Neural cell (in vitro differentiated cells): ENCODE results near the gene DNAI1. TPM values are rescaled to one million over a fixed set of nuclear protein-coding genes. Genes with fewer than 3 reads are reported as not detected.

Source experiments
- H2AFZ ChIP-seq: fragments of 200-600, 300-800 bp; sonication (generic), shearing (Covaris generic); 2 replicates; pipeline ENCODE4 v1.6.0; 2014; ENCODE audit warnings: low read depth, mild to moderate bottlenecking, antibody characterized with exemption, low read length, moderate library complexity
- H3F3A ChIP-seq: fragments of 200-600 bp; shearing (Covaris generic); 2 replicates; pipeline ENCODE4 v1.6.1; 2016; ENCODE audit warnings: mild to moderate bottlenecking, moderate library complexity, mixed read lengths, antibody characterized with exemption, low read length; ENCODE audit not compliant: insufficient read depth, poor library complexity, severe bottlenecking
- H3K27ac ChIP-seq: fragments of 200-600, 300-800 bp; sonication (generic), shearing (Covaris generic); 2 replicates; pipeline ENCODE4 v1.5.1; 2014; ENCODE audit warnings: mild to moderate bottlenecking, low read length, moderate library complexity
- H3K27me3 ChIP-seq: fragments of 300-800, 200-600 bp; sonication (generic), shearing (Covaris generic); 2 replicates; pipeline ENCODE4 v1.6.0; 2014; ENCODE audit warnings: mild to moderate bottlenecking, low read depth, low read length, moderate library complexity; ENCODE audit not compliant: insufficient read depth
- H3K36me3 ChIP-seq: fragments of 300-800, 200-600 bp; sonication (generic), shearing (Covaris generic); 2 replicates; pipeline ENCODE4 v1.5.1; 2014; ENCODE audit warnings: mild to moderate bottlenecking, antibody characterized with exemption, low read length, moderate library complexity; ENCODE audit not compliant: insufficient read depth
- H3K4me2 ChIP-seq: fragments of 300-800, 200-600 bp; sonication (generic), shearing (Covaris generic); 2 replicates; pipeline ENCODE4 v1.6.0; 2014; ENCODE audit warnings: mild to moderate bottlenecking, low read length
- H3K4me3 ChIP-seq: fragments of 300-800, 200-600 bp; sonication (generic), shearing (Covaris generic); 2 replicates; pipeline ENCODE4 v1.5.1; 2014; ENCODE audit warnings: mild to moderate bottlenecking, low read length, moderate library complexity
- H3K79me2 ChIP-seq: fragments of 200-600 bp; shearing (Covaris generic); replicated peaks from 2 replicates; pipeline ENCODE4 v1.6.0; 2014; ENCODE audit warnings: mild to moderate bottlenecking, low read length, moderate library complexity; ENCODE audit not compliant: insufficient read depth
- H3K9ac ChIP-seq: fragments of 300-800, 200-600 bp; sonication (generic), shearing (Covaris generic); 2 replicates; pipeline ENCODE4 v1.6.1; 2016; ENCODE audit warnings: mild to moderate bottlenecking, low read length, mixed read lengths
- H3K9me2 ChIP-seq: fragments of 200-600 bp; shearing (Covaris generic); 2 replicates; pipeline ENCODE4 v1.6.1; 2016; ENCODE audit warnings: mild to moderate bottlenecking, low read length, mixed read lengths; ENCODE audit not compliant: insufficient read depth
- H3K9me3 ChIP-seq: fragments of 200-600, 300-800 bp; sonication (generic), shearing (Covaris generic); 2 replicates; pipeline ENCODE4 v1.6.1; 2016; ENCODE audit warnings: mild to moderate bottlenecking, mixed run types, low read length, moderate library complexity, mixed read lengths
- H4K20me1 ChIP-seq: fragments of 200-600 bp; shearing (Covaris generic); 2 replicates; pipeline ENCODE4 v1.6.1; 2016; ENCODE audit warnings: mild to moderate bottlenecking, mixed run types; ENCODE audit not compliant: insufficient read depth
- EP300 ChIP-seq: fragments of 450-650 bp; conservative IDR thresholded peaks from 2 replicates; pipeline ENCODE4 v1.6.1; 2014; ENCODE audit warnings: antibody characterized with exemption, mild to moderate bottlenecking, moderate library complexity; ENCODE audit not compliant: poor library complexity, severe bottlenecking
- MXI1 ChIP-seq: fragments of 450-650 bp; conservative IDR thresholded peaks from 2 replicates; pipeline ENCODE4 v1.6.1; 2014; ENCODE audit warnings: antibody characterized with exemption, mild to moderate bottlenecking; ENCODE audit not compliant: poor library complexity, severe bottlenecking
- POLR2AphosphoS5 ChIP-seq: IDR thresholded peaks from 2 replicates; pipeline ENCODE4 v1.6.1; 2012
- RAD21 ChIP-seq: fragments of 450-650 bp; conservative IDR thresholded peaks from 2 replicates; pipeline ENCODE4 v1.6.1; 2014; ENCODE audit warnings: antibody characterized with exemption, mild to moderate bottlenecking, moderate library complexity
- TAF1 ChIP-seq: IDR thresholded peaks from 2 replicates; pipeline ENCODE4 v1.6.1; 2012; ENCODE audit warnings: low read depth
- polyA plus RNA-seq: library from polyadenylated mRNA; depleted of rRNA; stranded (reverse); fragments of >200 nt; gene quantifications from 2 replicates; pipeline ENCODE4 v1.2.3, GENCODE V29; 2014
- TF ChIP-seq, protein P1 (sequence below): fragments of 450-650 bp; IDR thresholded peaks from 2 replicates; pipeline ENCODE4 v1.5.1; 2014; ENCODE audit warnings: antibody characterized with exemption, mild to moderate bottlenecking, moderate library complexity; ENCODE audit not compliant: poor library complexity, severe bottlenecking
- TF ChIP-seq, protein P2 (sequence below): IDR thresholded peaks from 2 replicates; pipeline ENCODE4 v1.6.1; 2012; ENCODE audit warnings: borderline replicate concordance

Gene DNAI1
- polyA plus RNA-seq, 1 donor from 2014 or later, result 0.99 TPM

- no peak for TF ChIP-seq RAD21
- no peak for TF ChIP-seq MXI1
- TF ChIP-seq POLR2AphosphoS5, result peak; percentile 24
- peak; percentile 16 for TF ChIP-seq EP300
- TF ChIP-seq, protein P1, sequence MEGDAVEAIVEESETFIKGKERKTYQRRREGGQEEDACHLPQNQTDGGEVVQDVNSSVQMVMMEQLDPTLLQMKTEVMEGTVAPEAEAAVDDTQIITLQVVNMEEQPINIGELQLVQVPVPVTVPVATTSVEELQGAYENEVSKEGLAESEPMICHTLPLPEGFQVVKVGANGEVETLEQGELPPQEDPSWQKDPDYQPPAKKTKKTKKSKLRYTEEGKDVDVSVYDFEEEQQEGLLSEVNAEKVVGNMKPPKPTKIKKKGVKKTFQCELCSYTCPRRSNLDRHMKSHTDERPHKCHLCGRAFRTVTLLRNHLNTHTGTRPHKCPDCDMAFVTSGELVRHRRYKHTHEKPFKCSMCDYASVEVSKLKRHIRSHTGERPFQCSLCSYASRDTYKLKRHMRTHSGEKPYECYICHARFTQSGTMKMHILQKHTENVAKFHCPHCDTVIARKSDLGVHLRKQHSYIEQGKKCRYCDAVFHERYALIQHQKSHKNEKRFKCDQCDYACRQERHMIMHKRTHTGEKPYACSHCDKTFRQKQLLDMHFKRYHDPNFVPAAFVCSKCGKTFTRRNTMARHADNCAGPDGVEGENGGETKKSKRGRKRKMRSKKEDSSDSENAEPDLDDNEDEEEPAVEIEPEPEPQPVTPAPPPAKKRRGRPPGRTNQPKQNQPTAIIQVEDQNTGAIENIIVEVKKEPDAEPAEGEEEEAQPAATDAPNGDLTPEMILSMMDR, result peak; percentile 28
- Histone ChIP-seq H3K9ac (no peak overlapping the region), H3K79me2 (no peaks in the 10 kb centered on the region), H3K27ac (peak overlapping the region; percentile 21), H4K20me1 (no peaks in the 10 kb centered on the region), H3K36me3 (no peaks in the 10 kb centered on the region), H3K4me3 (no peak overlapping the region), H3K9me3 (no peaks in the 10 kb centered on the region), H3K27me3 (no peaks in the 10 kb centered on the region), H3K4me2 (no peak overlapping the region), H2AFZ (no peak overlapping the region), H3K9me2 (no peaks in the 10 kb centered on the region), H3F3A (peaks cover 6% of the 10 kb centered on the region)
Observed at GRCh38 chr9:34502891-34503290, 44.3 kb downstream of the DNAI1 start.

DNA sequence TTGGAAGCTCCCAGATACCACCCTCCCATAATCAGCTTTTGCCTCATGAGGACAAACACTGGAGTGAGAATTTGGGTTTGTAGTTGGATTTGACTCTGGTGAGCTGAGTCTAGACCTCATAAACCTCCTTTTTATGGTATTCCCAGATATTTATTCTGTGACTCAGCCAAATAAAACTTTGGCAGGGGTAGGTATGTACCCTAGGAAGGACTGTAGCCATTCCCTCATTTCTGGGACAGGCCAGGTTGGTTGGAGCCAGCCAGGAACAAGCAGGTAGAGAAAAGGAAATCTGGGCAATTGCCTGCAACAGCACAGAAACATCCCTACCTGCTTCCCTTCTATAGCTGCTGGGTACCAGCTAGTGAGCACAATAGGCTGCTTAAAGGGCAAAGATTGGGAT, 44.8 kb downstream of the DNAI1 start:
- H3K9me3 ChIP-seq, result no peaks in the 10 kb centered on the region

More for the DNA sequence above, 44.8 kb downstream of the DNAI1 start:
- Histone ChIP-seq H3K9me2 (no peaks in the 10 kb centered on the region), H3K4me3 (no peak overlapping the region), H3K4me2 (no peak overlapping the region), H3F3A (peaks cover 6% of the 10 kb centered on the region), H3K27ac (no peak overlapping the region), H2AFZ (no peak overlapping the region), H3K27me3 (no peaks in the 10 kb centered on the region), H3K79me2 (no peaks in the 10 kb centered on the region), H4K20me1 (no peaks in the 10 kb centered on the region), H3K36me3 (no peaks in the 10 kb centered on the region), H3K9ac (no peak overlapping the region)
- TF ChIP-seq POLR2AphosphoS5, result no peak
- TF ChIP-seq, protein P2, sequence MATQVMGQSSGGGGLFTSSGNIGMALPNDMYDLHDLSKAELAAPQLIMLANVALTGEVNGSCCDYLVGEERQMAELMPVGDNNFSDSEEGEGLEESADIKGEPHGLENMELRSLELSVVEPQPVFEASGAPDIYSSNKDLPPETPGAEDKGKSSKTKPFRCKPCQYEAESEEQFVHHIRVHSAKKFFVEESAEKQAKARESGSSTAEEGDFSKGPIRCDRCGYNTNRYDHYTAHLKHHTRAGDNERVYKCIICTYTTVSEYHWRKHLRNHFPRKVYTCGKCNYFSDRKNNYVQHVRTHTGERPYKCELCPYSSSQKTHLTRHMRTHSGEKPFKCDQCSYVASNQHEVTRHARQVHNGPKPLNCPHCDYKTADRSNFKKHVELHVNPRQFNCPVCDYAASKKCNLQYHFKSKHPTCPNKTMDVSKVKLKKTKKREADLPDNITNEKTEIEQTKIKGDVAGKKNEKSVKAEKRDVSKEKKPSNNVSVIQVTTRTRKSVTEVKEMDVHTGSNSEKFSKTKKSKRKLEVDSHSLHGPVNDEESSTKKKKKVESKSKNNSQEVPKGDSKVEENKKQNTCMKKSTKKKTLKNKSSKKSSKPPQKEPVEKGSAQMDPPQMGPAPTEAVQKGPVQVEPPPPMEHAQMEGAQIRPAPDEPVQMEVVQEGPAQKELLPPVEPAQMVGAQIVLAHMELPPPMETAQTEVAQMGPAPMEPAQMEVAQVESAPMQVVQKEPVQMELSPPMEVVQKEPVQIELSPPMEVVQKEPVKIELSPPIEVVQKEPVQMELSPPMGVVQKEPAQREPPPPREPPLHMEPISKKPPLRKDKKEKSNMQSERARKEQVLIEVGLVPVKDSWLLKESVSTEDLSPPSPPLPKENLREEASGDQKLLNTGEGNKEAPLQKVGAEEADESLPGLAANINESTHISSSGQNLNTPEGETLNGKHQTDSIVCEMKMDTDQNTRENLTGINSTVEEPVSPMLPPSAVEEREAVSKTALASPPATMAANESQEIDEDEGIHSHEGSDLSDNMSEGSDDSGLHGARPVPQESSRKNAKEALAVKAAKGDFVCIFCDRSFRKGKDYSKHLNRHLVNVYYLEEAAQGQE, result no peak
- no peak for TF ChIP-seq TAF1
